Activated naive CD4-positive, alpha-beta T cell treated with Interleukin-2 at 50 U/mL for 16 hours (primary cell): ENCODE data around the gene GMPPA.

Experiments
- DNase-seq: peaks from one replicate; pipeline ENCODE4 v3.0.0-alpha.2; 2020

Gene GMPPA

GRCh38 chr2:219498280-219499057, at the start of gene GMPPA:
GMPPA (plus strand) TSS chr2:219498891; CDS start chr2:219499976, 1,085 bp downstream.
- peak; percentile 94 for DNase-seq

- no peak for DNase-seq
Measured at GRCh38 chr2:219449609-219450008, 49.1 kb upstream of the GMPPA start.

- no peak for DNase-seq
Measured at GRCh38 chr2:219451661-219452360, 46.9 kb upstream of the GMPPA start.

GRCh38 chr2:219452361-219453317, 46.1 kb upstream of the GMPPA start:
- no peak for DNase-seq

- no peak for DNase-seq
Measured at GRCh38 chr2:219453671-219454590, 44.8 kb upstream of the GMPPA start.

- no peak for DNase-seq
Measured at GRCh38 chr2:219455581-219455980, 43.1 kb upstream of the GMPPA start.

- peak; percentile 8 for DNase-seq
Measured at GRCh38 chr2:219457784-219458369, 40.8 kb upstream of the GMPPA start.

GRCh38 chr2:219458996-219459395, 39.7 kb upstream of the GMPPA start:
- no peak for DNase-seq

GRCh38 chr2:219459460-219460311, 39.0 kb upstream of the GMPPA start:
- peak; percentile 43 for DNase-seq

GRCh38 chr2:219460424-219460926, 38.2 kb upstream of the GMPPA start:
- DNase-seq: no peak

- no peak for DNase-seq
Measured at GRCh38 chr2:219461047-219461514, 37.6 kb upstream of the GMPPA start.

- DNase-seq: no peak
Measured at GRCh38 chr2:219461669-219462068, 37.0 kb upstream of the GMPPA start.

- DNase-seq: no peak
Measured at GRCh38 chr2:219462349-219462748, 36.3 kb upstream of the GMPPA start.

GRCh38 chr2:219464286-219465032, 34.2 kb upstream of the GMPPA start:
- no peak for DNase-seq

GRCh38 chr2:219465659-219466561, 32.8 kb upstream of the GMPPA start:
- DNase-seq: no peak

GRCh38 chr2:219466816-219467735, 31.6 kb upstream of the GMPPA start:
- DNase-seq: no peak

- DNase-seq: no peak
Measured at GRCh38 chr2:219467736-219468075, 31.0 kb upstream of the GMPPA start.
